Mucosa of descending colon (tissue), 3 donors: ENCODE data around the gene HOXA9. TPM values are rescaled to one million over a fixed set of nuclear protein-coding genes. Genes with fewer than 3 reads are reported as not detected.
A peak's percentile ranks its signal among the peaks of the same experiment; 100 is the strongest.

ENCODE experiments used
- ATAC-seq: fragments of 200-7000 bp; cut with Tn5 transposase; one replicate; pipeline ENCODE4 v1.9.1; 2020; ENCODE audit warnings: mild to moderate bottlenecking, moderate library complexity
- DNase-seq, 3 donors: peaks; one replicate each; pipeline ENCODE4 v3.0.0-alpha.2; 2020
- H3K36me3 ChIP-seq: fragments of 200-600 bp; one replicate; pipeline ENCODE4 v1.8.0; 2021; ENCODE audit warnings: low read depth, mild to moderate bottlenecking
- H3K4me1 ChIP-seq: fragments of 200-600 bp; one replicate; pipeline ENCODE4 v1.8.0; 2021; ENCODE audit warnings: low read depth, mild to moderate bottlenecking
- H3K4me3 ChIP-seq: fragments of 200-600 bp; one replicate; pipeline ENCODE4 v1.8.0; 2021; ENCODE audit warnings: mild to moderate bottlenecking
- H3K9me3 ChIP-seq: fragments of 200-600 bp; one replicate; pipeline ENCODE4 v1.8.0; 2021; ENCODE audit warnings: mild to moderate bottlenecking
- CTCF ChIP-seq: fragments of 200-600 bp; IDR thresholded peaks from one replicate; pipeline ENCODE4 v1.8.0; 2022; ENCODE audit warnings: antibody characterized with exemption, mild to moderate bottlenecking
- intact Hi-C, 2 donors: fragments of 100-400 bp; cut with DNase I in 1 of 2; cut with micrococcal nuclease in 1 of 2; formaldehyde crosslinking; loops; one replicate each; pipeline versions ENCODE4 v1.11.0 to v1.11.1; 2022; cut with DNase I, micrococcal nuclease
- total RNA-seq, 3 donors: library from RNA; stranded (reverse); fragmentation: NEBNext Ultra II Directional in 2 of 3; extraction: Animal tissue kit (Norgen Biotek cat#: 25700) in 2 of 3; gene quantifications; one replicate each; pipeline versions ENCODE4 v1.2.1 to v1.2.4, GENCODE V29; 2021 to 2023
- donor health status: DM: no; HTN: no; CAD: no; lungs with moderate emphysema.
- donor health status: DM: no; HTN: no; CAD: no.
- donor health status: DM: no; HTN: yes; CAD: no.

HOXA9 gene
- total RNA-seq, 3 donors from 2014 or later, result 22.0 to 27.9 (median 25.0) TPM

- intact Hi-C loops, result loop anchor here in 1 of 2 donors (10.0 kb wide), 1 partner anchor 778 kb away; no protein-coding TSS in a partner anchor
- peaks cover 41% of the 10 kb centered on the region for H3K4me1 ChIP-seq
- no peaks in the 10 kb centered on the region for H3K36me3 ChIP-seq
- no peak overlapping the region for H3K4me3 ChIP-seq
- TF ChIP-seq CTCF, result no peak
- DNase-seq (no peak), ATAC-seq (no peak)
- H3K9me3 ChIP-seq, result no peaks in the 10 kb centered on the region
Observed at GRCh38 chr7:27152816-27153442, 12.4 kb downstream of the HOXA9 start.

GRCh38 chr7:27151931-27152815, 13.2 kb downstream of the HOXA9 start, which contains the start of gene HOXA3:
HOXA3 (minus strand) TSS chr7:27152583; CDS start chr7:27110640, 41,943 bp downstream.
- intact Hi-C loops, result loop anchor here in 1 of 2 donors (10.0 kb wide), 1 partner anchor 777 kb away; no protein-coding TSS in a partner anchor
- ATAC-seq, result peak; percentile 48
- Histone ChIP-seq H3K4me3 (peak within 1 kb of the TSS; percentile 74), H3K4me1 (peaks cover 41% of the 10 kb centered on the region), H3K36me3 (no peaks in the 10 kb centered on the region), H3K9me3 (no peaks in the 10 kb centered on the region)
- TF ChIP-seq CTCF, result no peak
- DNase-seq, result peak; percentile 87

GRCh38 chr7:27151341-27151930, 13.9 kb downstream of the HOXA9 start:
- no peak for ATAC-seq
- H3K9me3 ChIP-seq, result no peaks in the 10 kb centered on the region
- intact Hi-C loops, result loop anchor here in 1 of 2 donors (10.0 kb wide), 1 partner anchor 777 kb away; no protein-coding TSS in a partner anchor
- no peaks in the 10 kb centered on the region for H3K36me3 ChIP-seq
- H3K4me1 ChIP-seq, result peaks cover 44% of the 10 kb centered on the region
- H3K4me3 ChIP-seq, result peak overlapping the region; percentile 74
- no peak for TF ChIP-seq CTCF
- DNase-seq, result peak in 2 of 3 donors; percentile 59 to 70

- no peaks in the 10 kb centered on the region for H3K36me3 ChIP-seq
- intact Hi-C loops, result loop anchor here in 1 of 2 donors (10.0 kb wide), 1 partner anchor 776 kb away; no protein-coding TSS in a partner anchor
- TF ChIP-seq CTCF, result peak; percentile 94
- H3K4me1 ChIP-seq, result peaks cover 43% of the 10 kb centered on the region
- DNase-seq, result peak; percentile 84 to 90 (median 87)
- peak overlapping the region; percentile 74 for H3K4me3 ChIP-seq
- H3K9me3 ChIP-seq, result no peaks in the 10 kb centered on the region
- ATAC-seq, result peak; percentile 55
Observed at GRCh38 chr7:27150568-27151340, 14.6 kb downstream of the HOXA9 start.
